ENCODE measurements around the gene FKTN. TPM values are rescaled to one million over a fixed set of nuclear protein-coding genes. Genes with fewer than 3 reads are reported as not detected.

FKTN gene
- 6.5 to 8.6 TPM (median 7.1 TPM) in 5 replicates for total RNA-seq (2022; extraction: Qiagen RNA extraction)

GRCh38 chr9:105557804-105558610 is at the start of gene FKTN:
Gene FKTN (plus strand): TSS chr9:105558131. CDS start chr9:105575033, 16,902 bp downstream.

GRCh38 chr9:105662184-105663104 is 104.5 kb downstream of the FKTN start, which contains the start of gene TAL2:
Gene TAL2 (plus strand): TSS chr9:105662457. CDS start chr9:105662497, 40 bp downstream.

Other genes starting within 250 kb of the FKTN start
- gene FSD1L, start 110.1 kb upstream of the FKTN start, total RNA-seq (2022; extraction: Qiagen RNA extraction) = 3.4 to 4.5 TPM (median 4.2 TPM) in 5 replicates
- 0.12 to 0.51 TPM (median 0.14 TPM) in 3 of 5 replicates, not detected in the others for gene TAL2, start 104.3 kb downstream of the FKTN start, total RNA-seq (2022; extraction: Qiagen RNA extraction)
- gene TMEM38B, start 136.4 kb downstream of the FKTN start, total RNA-seq (2022; extraction: Qiagen RNA extraction) = 13.8 to 14.7 TPM (median 14.2 TPM) in 5 replicates